ENCODE data around the gene ADI1.

DNA sequence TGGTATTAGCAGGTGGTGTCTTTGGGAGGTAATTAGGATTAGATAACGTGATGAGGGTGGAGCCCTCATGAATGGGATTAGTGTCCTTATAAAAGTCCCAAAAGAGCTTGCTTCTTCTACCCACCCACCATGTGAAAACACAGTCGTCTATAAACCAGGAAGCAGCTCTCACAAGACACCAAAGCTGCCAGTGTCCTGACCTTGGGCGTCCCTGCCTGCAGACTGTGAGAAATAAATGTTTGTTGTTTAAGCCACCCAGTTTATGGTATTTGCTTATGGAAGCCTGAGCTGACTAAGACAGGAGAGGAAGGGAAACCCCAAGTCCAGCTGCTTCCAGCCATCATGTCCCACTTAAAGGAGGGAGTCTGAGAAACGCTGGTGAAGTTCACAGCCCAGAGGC lies 13.6 kb downstream of the ADI1 start:
- TF ChIP-seq POLR2A (IDR thresholded peaks at IDR 0.05) (no peak), POLR2AphosphoS5 (IDR thresholded peaks at IDR 0.05) (no peak)
- TF ChIP-seq, protein P1, sequence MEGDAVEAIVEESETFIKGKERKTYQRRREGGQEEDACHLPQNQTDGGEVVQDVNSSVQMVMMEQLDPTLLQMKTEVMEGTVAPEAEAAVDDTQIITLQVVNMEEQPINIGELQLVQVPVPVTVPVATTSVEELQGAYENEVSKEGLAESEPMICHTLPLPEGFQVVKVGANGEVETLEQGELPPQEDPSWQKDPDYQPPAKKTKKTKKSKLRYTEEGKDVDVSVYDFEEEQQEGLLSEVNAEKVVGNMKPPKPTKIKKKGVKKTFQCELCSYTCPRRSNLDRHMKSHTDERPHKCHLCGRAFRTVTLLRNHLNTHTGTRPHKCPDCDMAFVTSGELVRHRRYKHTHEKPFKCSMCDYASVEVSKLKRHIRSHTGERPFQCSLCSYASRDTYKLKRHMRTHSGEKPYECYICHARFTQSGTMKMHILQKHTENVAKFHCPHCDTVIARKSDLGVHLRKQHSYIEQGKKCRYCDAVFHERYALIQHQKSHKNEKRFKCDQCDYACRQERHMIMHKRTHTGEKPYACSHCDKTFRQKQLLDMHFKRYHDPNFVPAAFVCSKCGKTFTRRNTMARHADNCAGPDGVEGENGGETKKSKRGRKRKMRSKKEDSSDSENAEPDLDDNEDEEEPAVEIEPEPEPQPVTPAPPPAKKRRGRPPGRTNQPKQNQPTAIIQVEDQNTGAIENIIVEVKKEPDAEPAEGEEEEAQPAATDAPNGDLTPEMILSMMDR (IDR thresholded peaks at IDR 0.05): no peak

All from breast epithelium (tissue), 3 donors.